ENCODE data around the gene MYO18B.

The MYO18B gene

GRCh38 chr22:25712661-25713400 is 29.2 kb upstream of the MYO18B start:
- in situ Hi-C loops (cut with MboI; ENCODE audit: low sequenced_read_pairs): no loop called here

GRCh38 chr22:25714070-25714469 is 27.9 kb upstream of the MYO18B start:
- in situ Hi-C loops (cut with MboI; ENCODE audit: low sequenced_read_pairs): no loop called here

DNA sequence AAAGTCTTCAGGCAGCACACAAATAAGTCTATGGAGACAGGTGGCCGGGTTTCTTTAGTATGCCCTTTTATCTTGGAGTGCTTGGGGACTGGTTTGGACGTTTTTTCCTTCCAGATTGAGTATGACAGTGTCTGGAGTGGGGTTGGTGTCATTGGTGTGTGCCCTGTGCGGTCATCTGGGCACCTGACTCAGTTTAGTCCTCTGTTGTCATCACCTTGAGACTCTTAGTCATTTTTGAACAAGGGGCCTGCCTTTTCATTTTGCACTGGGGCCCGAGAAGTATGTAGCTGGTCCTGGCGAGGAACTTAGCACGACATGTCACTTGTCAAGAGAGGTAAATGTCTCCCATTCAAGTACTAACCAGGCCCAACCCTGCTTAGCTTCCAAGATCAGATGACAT is 27.2 kb upstream of the MYO18B start:
- in situ Hi-C loops (cut with MboI; ENCODE audit: low sequenced_read_pairs): no loop called here

DNA sequence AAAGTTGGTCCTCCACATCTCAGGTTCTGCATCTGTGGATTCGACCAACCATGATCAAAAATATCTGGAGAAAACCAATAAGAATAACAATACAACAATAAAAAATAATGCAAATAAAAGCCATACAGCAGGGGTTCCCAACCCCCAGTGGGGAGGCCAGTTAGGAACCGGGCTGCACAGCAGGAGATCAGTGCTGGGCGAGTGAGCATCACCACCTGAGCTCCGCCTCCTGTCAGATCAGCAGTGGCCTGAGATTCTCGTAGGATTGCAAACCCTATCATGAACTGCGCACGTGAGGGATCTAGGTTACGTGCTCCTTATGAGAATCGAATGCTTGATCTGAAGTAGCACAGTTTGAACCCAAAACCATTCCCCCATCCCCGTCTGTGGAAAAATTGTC is 25.4 kb upstream of the MYO18B start:
- in situ Hi-C loops (cut with MboI; ENCODE audit: low sequenced_read_pairs): no loop called here

GRCh38 chr22:25718135-25718840 is 23.7 kb upstream of the MYO18B start:
- in situ Hi-C loops (cut with MboI; ENCODE audit: low sequenced_read_pairs): no loop called here

- in situ Hi-C loops (cut with MboI; ENCODE audit: low sequenced_read_pairs): no loop called here
Measured at GRCh38 chr22:25722223-25722622, 19.8 kb upstream of the MYO18B start.

DNA sequence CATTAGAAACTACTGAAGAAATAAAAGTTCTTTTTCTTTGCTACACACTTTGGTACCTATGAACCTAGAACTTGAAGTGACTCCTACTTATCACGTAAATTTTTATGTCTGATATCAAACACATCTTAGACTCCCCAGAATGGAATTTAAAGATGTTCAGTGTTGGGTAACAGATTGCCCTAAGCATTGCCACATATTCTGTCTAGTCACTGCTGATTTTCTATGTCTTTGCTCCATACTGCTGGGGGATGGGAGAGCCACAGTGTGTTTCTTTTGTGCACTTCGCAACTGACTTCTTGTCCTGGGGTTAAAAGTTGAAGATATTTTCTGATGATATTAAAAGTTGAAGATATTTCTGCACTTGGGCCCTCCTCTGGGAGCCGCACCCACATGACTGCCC is 19.4 kb upstream of the MYO18B start:
- in situ Hi-C loops (cut with MboI; ENCODE audit: low sequenced_read_pairs): no loop called here

DNA sequence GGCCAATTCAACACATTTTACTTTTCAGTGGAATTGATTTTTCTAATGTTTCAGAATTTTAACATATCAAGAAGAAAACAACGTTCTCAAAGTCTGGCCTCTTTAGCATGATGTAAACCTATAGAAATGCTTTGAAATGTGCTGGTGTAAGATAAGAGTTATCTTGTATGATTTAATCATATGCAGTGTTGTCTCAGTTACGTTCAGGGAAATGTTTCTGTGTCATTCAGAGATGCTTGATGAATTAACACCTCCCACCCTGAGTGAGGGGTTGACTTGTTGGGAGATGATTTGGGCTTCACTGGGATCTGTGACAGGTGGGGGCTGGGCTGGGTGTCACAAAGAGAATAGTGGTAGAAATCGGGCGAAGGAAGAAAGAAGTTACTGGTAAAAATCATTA is 15.7 kb upstream of the MYO18B start:
- in situ Hi-C loops (cut with MboI; ENCODE audit: low sequenced_read_pairs): no loop called here

DNA sequence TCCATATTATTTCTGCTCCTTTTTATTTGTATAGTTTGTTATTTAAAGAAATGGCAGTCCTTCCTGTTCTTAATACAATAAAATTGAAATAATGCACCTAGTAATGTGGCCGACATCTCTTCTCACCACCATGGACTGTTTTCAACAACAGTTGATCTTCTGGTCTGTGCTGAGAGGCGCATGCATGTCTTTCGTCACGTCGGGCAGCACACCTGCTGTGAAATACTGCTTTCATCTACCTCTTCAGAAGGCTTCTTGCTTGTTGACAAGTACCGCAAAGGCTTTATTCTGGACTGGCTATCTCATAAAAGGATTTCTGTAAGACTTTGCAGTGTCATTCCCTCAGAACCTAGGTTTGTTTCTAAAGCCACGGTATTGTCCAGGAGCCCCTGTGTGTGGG is 13.9 kb upstream of the MYO18B start:
- in situ Hi-C loops (cut with MboI; ENCODE audit: low sequenced_read_pairs): no loop called here

DNA sequence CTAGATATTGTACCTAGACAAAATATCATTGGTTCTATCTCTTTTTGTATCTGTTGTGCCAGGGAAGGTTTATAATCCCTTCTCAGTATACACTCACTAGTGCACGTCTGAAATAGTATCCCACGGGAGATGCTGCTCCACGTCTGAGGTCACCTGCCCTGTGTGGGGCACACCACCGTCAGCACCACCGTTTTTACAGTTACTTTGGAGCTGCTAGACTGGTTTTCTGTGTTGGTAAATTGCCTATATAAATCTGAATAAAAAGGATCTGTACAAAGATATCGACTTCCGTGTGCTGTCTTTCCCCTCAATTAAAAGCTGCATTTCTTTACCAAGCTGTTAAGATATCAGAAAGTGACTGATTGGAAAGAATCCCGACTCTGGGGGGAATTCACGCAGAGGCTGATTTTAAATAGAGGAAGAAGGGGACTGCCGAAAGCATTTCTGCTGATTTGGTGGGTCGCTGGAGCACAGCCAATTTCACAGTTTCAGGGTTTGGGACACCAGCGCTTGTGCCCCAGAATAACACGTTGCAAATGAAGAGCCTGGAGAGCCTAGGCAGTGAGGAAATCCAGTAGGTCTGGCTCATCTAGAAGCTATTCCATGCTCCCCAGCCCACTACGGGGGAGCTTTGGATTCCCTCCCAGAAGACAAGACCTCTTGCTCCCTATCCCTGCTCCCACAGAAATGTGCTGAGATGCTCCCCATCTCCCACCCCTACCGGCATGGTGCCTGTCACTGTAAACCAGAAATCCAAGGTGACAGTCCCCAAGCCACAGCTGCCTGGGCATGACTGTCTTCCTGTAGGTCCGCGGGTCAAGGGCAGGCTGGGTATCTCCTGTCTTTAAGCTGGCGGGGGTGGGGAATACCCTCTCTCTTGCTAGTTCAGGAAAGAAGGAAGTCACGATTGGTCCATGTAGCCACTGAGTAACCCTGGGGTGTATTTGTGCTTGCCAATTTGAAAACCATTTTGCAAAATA is 12.7 kb upstream of the MYO18B start:
- in situ Hi-C loops (cut with MboI; ENCODE audit: low sequenced_read_pairs): no loop called here

DNA sequence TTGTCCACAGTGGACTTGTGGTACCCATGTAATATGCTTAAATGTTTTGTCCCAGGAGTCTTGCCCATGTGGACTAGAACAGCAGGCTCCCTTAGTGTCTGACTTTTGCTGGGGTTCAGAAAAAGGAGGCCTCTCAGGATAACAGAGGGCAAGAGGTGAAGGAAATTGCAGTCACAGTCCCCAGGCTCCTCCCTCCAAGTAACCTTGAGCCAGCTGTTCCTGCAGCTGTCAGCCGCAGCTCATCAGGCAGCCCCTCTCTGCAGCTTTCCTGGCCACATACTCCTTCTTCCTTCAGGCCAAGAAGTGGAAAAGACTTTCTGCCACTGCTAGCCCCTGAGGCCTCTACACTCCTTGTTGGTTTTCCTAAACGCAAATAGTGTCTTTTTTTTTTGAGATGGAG is 6.3 kb upstream of the MYO18B start:
- in situ Hi-C loops (cut with MboI; ENCODE audit: low sequenced_read_pairs): no loop called here

GRCh38 chr22:25736378-25737011 is 5.5 kb upstream of the MYO18B start:
- in situ Hi-C loops (cut with MboI; ENCODE audit: low sequenced_read_pairs): no loop called here

DNA sequence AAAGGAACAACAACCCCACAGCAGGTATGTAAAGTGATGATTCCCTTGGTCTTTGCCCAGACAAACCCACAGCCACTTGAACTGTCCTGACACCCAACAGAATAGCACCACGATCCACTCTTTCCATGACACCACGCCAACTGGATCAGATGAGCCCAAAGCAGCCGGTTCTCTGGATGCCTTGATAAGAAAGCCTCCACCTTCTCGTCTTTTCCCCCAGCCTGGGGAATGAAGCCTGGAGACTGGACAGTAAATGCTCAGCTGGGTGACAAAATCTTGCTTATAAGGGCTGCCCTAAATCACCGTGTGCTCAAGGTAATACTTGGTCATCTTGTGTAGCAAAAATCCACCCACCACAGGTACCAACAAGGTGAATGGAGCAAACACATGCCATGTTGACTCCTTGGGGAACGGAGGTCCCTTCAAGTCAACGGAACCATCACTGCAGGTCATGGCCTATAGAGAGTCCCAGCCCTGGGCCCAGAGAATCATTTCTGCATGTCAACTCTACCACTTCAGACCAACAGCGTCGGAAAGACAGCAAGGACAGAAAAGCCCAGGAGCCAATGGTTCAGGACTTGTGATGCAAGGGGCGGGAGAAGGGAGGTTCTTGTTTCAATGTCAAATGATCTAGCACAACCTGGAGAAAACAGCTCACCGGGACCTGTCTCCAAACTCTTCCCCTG is 2.2 kb upstream of the MYO18B start:
- in situ Hi-C loops (cut with MboI; ENCODE audit: low sequenced_read_pairs): no loop called here

GRCh38 chr22:25742918-25743708 is 1.1 kb downstream of the MYO18B start:
- in situ Hi-C loops (cut with MboI; ENCODE audit: low sequenced_read_pairs): no loop called here

GRCh38 chr22:25744694-25745093 is 2.7 kb downstream of the MYO18B start:
- in situ Hi-C loops (cut with MboI; ENCODE audit: low sequenced_read_pairs): no loop called here

- in situ Hi-C loops (cut with MboI; ENCODE audit: low sequenced_read_pairs): no loop called here
Measured at GRCh38 chr22:25745341-25746011, 3.5 kb downstream of the MYO18B start.

GRCh38 chr22:25746012-25746373 is 4.0 kb downstream of the MYO18B start:
- in situ Hi-C loops (cut with MboI; ENCODE audit: low sequenced_read_pairs): no loop called here

DNA sequence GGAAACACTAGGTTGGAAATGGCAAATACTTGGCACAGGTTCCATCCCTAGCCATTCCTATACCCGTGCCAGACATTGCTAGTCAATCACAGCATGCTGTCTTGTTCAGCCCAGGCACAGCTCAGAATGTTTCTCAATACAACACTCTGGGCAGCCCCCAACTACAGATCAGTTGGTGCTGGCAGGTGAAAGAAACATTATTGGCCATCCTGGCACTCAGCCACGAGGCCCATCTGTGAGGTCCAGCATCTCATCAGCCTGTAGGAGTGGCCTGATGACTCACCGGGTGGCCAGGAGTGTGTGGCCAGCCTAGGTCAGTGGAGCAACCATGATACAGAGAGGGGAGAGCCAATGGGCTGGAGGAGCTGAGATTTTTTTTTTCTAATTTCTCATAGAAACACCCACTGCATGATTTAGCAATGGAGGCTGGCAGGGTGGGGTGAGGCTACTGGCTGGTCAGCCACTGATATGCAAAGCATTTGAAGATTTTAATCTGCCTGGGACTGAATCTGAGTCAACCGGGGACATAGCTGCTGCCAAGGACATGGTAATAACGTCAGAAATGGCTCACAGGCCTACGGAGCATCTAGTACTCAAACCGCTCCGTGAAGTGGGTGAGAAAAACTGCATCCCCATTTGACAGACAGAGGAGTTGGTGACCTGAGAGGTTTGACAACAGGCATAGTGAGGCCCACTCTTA is 5.4 kb downstream of the MYO18B start:
- in situ Hi-C loops (cut with MboI; ENCODE audit: low sequenced_read_pairs): no loop called here

- in situ Hi-C loops (cut with MboI; ENCODE audit: low sequenced_read_pairs): no loop called here
Measured at GRCh38 chr22:25748140-25748539, 6.2 kb downstream of the MYO18B start.
